Measurements from ENCODE around the gene CETN1.

Gene CETN1

GRCh38 chr18:596288-596881 lies 16.2 kb downstream of the CETN1 start:
- no peak for DNase-seq
- no peak overlapping the region for H2AFZ ChIP-seq (ENCODE audit: low read depth, low read length)
- no peaks in the 10 kb centered on the region for H3K27me3 ChIP-seq (ENCODE audit: insufficient read depth, low read length, poor library complexity)
- no peaks in the 10 kb centered on the region for H3K36me3 ChIP-seq (ENCODE audit: insufficient read depth, low read length)
- H3K4me1 ChIP-seq (ENCODE audit: insufficient read depth, low read length), result no peaks in the 10 kb centered on the region
- no peak overlapping the region for H3K9ac ChIP-seq (ENCODE audit: low read depth, low read length)
- no peak overlapping the region for H3K4me3 ChIP-seq (ENCODE audit: low read depth in 1 of 2, low read length in 2 of 2)
- 0 out of 3 replicates have a peak, but pooled peaks have one; percentile 9 for ATAC-seq (ENCODE audit: insufficient read depth, low read depth)
- no peaks in the 10 kb centered on the region for H4K20me1 ChIP-seq (ENCODE audit: insufficient read depth, low read length)
- no peaks in the 10 kb centered on the region for H3K79me2 ChIP-seq (ENCODE audit: insufficient read depth, low read length)
- TF ChIP-seq EZH2 (IDR thresholded peaks at IDR 0.05; ENCODE audit: borderline replicate concordance, low read depth, low read length, severe bottlenecking) (no peak), CTCF (IDR thresholded peaks at IDR 0.05; ENCODE audit: borderline replicate concordance, extremely low read depth, low read length, poor library complexity, severe bottlenecking) (no peak)
- H3K9me3 ChIP-seq (ENCODE audit: insufficient read depth, low read length, severe bottlenecking), result no peaks in the 10 kb centered on the region
- no peak overlapping the region for H3K27ac ChIP-seq (ENCODE audit: low read length)
- H3K4me2 ChIP-seq (ENCODE audit: insufficient read depth, low read length), result no peak overlapping the region

- Histone ChIP-seq H3K4me3 (ENCODE audit: low read depth in 1 of 2, low read length in 2 of 2) (no peak overlapping the region), H3K27ac (ENCODE audit: low read length) (no peak overlapping the region), H4K20me1 (ENCODE audit: insufficient read depth, low read length) (no peaks in the 10 kb centered on the region), H3K9ac (ENCODE audit: low read depth, low read length) (no peak overlapping the region), H3K79me2 (ENCODE audit: insufficient read depth, low read length) (no peaks in the 10 kb centered on the region), H3K4me2 (ENCODE audit: insufficient read depth, low read length) (no peak overlapping the region), H3K27me3 (ENCODE audit: insufficient read depth, low read length, poor library complexity) (peaks cover 7% of the 10 kb centered on the region), H3K4me1 (ENCODE audit: insufficient read depth, low read length) (no peaks in the 10 kb centered on the region), H2AFZ (ENCODE audit: low read depth, low read length) (no peak overlapping the region), H3K36me3 (ENCODE audit: insufficient read depth, low read length) (no peaks in the 10 kb centered on the region), H3K9me3 (ENCODE audit: insufficient read depth, low read length, severe bottlenecking) (no peaks in the 10 kb centered on the region)
- ATAC-seq (ENCODE audit: insufficient read depth, low read depth) (no peak), DNase-seq (no peak)
- no peak for TF ChIP-seq CTCF (IDR thresholded peaks at IDR 0.05; ENCODE audit: borderline replicate concordance, extremely low read depth, low read length, poor library complexity, severe bottlenecking)
- TF ChIP-seq EZH2 (IDR thresholded peaks at IDR 0.05; ENCODE audit: borderline replicate concordance, low read depth, low read length, severe bottlenecking), result no peak
Measured at GRCh38 chr18:598124-598589, 18.0 kb downstream of the CETN1 start.

- ATAC-seq (ENCODE audit: insufficient read depth, low read depth) (no peak), DNase-seq (no peak)
- no peak overlapping the region for H3K4me2 ChIP-seq (ENCODE audit: insufficient read depth, low read length)
- H3K27ac ChIP-seq (ENCODE audit: low read length), result no peak overlapping the region
- peaks cover 7% of the 10 kb centered on the region for H3K27me3 ChIP-seq (ENCODE audit: insufficient read depth, low read length, poor library complexity)
- no peaks in the 10 kb centered on the region for H3K79me2 ChIP-seq (ENCODE audit: insufficient read depth, low read length)
- H3K9me3 ChIP-seq (ENCODE audit: insufficient read depth, low read length, severe bottlenecking), result no peaks in the 10 kb centered on the region
- no peaks in the 10 kb centered on the region for H4K20me1 ChIP-seq (ENCODE audit: insufficient read depth, low read length)
- H2AFZ ChIP-seq (ENCODE audit: low read depth, low read length), result no peak overlapping the region
- no peak overlapping the region for H3K9ac ChIP-seq (ENCODE audit: low read depth, low read length)
- H3K36me3 ChIP-seq (ENCODE audit: insufficient read depth, low read length), result no peaks in the 10 kb centered on the region
- TF ChIP-seq EZH2 (IDR thresholded peaks at IDR 0.05; ENCODE audit: borderline replicate concordance, low read depth, low read length, severe bottlenecking) (no peak), CTCF (IDR thresholded peaks at IDR 0.05; ENCODE audit: borderline replicate concordance, extremely low read depth, low read length, poor library complexity, severe bottlenecking) (no peak)
- no peaks in the 10 kb centered on the region for H3K4me1 ChIP-seq (ENCODE audit: insufficient read depth, low read length)
- H3K4me3 ChIP-seq (ENCODE audit: low read depth in 1 of 2, low read length in 2 of 2), result no peak overlapping the region
Measured at GRCh38 chr18:600107-600506, 19.9 kb downstream of the CETN1 start.
